ENCODE results near the gene ATP13A3. TPM values are rescaled to one million over a fixed set of nuclear protein-coding genes. Genes with fewer than 3 reads are reported as not detected.

The ATP13A3 gene
- polyA plus RNA-seq, 5 donors: 33.4 to 74.2 (median 56.4) TPM

DNA sequence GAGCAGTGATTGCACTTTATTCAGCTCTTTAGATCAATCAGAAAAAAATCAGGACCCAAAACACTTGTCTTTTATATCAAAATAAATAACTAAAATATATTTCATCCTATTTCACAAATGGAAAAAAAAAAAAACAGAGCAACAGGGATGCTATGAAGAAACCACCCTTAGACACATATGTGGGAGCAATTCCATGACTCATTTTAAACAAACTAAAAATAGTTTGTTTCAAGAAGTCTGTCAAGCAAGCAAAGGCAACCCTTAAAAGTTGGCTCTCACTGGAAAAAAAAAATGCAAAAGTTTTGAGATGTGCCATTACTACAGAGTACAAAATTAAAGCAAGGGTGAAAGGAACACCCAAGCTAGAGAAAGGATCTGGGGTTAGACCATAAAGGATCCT, 5.7 kb downstream of the ATP13A3 start:
- no peak for DNase-seq

DNA sequence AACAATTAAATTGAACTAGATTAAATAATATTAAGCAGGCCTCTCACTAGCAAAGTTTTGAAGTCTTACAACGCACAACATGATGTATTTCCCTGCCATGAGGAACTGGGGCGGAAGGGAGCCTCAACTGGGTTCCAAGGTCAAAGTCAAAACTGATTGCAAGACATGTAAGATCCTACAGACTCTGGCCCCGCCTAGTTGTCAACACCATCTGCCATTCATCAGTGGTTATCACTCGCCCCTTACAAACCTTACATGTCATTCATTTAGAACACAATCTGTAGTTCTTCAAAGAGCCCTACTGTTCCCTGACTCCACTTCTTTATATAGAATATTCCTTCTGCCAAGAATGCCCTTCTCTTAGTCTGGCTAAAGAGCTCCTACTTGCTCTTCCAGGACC, 10.0 kb downstream of the ATP13A3 start:
- no peak for DNase-seq

DNA sequence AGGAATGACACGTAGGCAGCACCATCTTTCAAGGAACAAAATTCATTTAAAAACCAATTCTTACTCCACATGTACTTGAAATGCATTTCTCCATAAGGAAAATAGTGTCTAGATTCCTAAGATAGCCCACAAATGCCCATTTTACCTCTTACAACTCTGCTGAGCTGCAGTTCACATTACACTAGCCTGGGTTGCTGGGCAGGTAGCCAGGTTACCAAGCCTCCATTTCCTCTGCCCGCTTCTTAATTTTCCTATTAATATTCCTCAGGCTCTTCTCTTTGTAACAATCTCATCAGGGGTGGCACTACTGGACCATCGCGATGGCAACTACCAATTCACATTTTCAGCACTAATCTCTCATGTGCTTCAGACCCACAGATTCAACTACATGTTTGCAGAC, 10.8 kb downstream of the ATP13A3 start:
- no peak for DNase-seq

DNA sequence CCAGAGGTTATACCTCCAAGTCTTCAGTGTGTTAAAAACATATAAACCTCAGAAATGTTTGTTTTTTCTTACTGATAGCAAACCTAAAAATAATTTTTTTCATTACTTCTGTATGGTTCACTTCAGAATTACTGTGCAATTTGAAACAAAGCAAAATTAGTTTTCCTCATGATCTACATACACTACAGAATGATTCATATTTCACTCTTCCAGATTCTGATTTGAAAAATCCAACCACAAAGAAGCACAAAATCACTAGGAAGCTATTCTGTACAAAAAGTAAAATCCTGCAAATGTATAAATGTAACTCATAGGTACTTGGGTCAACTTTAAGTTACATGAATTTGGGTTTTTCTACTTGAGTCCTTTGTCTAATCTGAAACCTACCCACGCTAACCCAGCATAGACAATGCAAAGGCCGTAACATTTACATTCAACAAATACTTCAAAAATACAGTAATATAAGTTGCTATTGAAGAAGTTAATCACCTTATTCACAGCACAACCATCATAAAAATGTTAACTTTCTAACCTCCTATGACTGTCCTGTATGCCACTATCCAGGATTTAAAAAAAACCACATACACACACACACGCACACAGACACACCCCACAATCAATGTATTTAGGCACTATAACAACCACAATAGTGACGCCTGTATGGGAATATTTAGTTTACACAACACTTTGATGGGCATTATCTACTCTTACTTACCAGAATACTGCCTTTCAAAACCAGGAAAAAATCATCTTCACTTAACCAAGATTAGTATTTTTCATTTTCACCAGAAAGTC, 11.5 kb downstream of the ATP13A3 start:
- no peak for DNase-seq

DNA sequence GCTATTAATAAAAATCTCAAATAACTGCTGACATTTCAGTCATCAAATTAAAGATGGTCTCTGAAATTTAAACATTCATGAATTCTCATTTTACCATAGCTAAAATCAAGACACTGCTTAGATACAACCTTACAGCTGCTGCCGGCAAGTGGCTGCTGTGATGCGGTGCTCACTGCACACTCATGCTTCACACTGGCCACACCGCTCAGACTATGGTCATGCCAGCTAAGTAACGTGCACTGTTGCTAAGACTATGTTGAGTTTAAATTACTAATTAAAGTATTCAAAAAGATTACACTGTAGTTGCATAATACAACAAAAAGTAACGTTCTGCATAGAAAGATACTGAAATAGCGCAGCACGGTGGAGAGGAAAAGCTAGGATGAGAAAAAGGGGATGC, 12.1 kb downstream of the ATP13A3 start:
- DNase-seq: no peak

DNA sequence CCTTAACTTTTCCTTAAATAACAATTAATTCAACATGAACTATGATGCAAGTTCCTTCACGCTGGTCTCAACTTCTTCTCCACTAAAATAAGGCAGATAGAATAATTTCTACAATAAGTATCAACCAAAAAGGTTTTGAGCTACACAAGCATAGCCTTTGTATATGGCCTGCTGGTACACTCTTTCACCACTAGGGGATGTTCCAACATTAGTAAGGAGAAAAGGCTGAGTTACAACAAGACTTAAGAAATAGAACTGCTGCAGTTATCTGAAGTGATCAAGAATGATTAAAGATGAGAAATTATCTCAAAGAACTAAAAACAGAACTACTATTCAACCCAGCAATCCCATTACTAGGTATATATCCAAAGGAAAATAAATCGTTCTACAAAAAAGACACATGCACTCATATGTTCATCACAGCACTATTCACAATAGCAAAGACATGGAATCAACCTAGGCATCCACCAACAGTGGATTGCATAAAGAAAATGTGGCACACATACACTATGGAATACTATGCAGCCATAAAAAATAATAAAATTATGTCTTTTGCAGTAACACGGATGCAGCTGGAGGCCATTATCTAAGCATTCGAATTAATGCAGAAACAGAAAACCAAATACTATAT, 14.4 kb downstream of the ATP13A3 start:
- peak; percentile 20 to 23 for DNase-seq

DNA sequence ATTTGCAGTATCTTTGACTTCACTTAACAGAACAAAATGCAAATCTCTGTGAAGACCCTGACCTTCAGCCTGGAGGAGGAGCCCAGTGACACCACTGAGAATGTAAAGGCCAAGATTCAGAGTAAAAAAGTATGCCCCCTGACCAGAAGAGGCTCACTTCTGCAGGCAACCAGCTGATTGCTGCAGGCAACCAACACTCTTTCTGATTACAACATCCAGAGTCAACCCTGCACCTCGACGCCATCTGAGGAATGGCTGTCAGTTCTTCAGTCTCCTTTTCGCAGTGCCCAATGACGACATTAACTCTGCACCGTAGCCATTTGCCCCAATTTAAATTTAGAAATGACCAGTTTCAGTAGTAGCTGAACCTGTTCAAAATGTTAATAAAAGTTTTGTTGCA, 14.9 kb downstream of the ATP13A3 start:
- no peak for DNase-seq

DNA sequence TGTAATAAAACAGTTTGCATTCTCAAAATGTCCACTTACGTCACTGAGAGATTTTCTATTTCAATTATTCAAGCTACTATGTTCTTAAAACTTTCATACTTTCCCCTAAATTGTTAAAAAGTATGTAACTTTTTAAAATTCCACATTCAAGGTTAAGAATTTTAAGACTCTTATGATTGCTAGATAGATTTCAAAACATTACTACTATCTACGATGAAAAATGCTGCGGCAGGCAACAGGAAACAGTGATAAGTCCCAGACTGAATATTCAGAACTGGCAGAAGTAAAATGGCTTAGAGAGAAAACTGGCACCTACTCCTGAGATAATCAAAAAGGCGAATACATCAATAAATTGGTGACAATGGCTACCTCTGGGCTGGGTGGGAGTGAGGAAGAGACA, 16.2 kb downstream of the ATP13A3 start:
- DNase-seq: no peak

DNA sequence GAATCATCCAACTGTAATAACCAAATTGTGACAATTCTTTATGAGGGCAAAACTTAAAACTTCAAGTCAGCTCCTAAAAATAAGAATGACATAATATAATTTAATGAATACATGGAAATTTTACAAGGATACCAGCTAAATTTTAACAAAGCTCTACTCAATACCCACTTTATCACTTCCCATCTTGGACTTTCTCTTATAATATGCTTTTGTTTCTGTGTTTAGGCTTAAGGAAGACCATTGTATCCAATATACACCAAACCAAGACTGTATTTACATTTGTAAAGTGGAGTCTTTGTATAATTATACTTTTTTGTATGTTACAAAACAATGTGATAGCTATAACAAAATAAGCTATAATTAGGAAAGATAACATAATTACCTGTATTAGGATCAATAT, 16.8 kb downstream of the ATP13A3 start:
- no peak for DNase-seq

DNA sequence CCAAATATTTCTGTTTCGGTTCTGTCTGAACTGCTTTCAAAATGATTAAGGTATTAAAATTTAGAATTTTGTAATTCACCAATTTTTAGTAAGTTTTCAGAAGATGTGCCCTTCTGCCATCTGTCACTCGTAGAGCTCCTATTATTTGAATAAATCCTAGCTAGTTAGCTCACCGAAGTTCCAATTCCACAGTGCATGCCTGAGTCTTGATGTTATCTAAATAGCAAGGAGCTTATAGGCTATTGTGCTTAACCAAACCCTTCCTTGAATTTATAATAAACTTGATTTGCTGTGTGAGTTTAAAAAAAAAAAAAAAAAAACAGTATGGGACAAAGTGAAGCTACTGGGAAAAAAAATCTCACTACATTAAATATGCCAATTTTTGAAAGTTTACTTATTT, 18.7 kb downstream of the ATP13A3 start:
- DNase-seq: no peak

DNA sequence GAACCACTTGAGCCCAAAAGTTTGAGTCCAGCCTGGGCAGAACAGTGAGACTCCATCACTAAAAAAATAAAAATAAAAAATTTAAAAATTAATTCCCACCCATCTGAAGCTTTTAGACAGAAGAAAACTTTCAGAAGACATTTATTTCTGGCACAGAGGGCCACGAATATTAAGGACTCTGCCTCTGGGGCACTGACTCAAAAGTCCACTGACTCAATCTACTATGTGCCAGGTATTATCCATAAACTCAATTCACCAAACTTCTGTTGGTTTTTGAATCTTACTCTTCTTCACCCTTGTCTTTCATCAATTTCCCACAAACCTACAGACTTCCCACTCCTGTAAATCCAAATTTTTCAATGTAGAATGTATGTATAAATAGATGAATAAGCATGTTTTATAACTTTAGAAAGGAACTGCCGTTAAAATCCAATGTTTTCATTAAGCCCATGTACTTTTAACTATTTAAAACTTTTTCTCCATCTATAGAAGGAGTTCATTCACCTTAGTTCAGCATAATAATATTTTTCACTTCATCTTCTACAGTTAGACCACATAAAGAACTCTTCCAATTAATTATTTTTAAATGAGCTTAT, 19.9 kb downstream of the ATP13A3 start:
- no peak for DNase-seq

DNA sequence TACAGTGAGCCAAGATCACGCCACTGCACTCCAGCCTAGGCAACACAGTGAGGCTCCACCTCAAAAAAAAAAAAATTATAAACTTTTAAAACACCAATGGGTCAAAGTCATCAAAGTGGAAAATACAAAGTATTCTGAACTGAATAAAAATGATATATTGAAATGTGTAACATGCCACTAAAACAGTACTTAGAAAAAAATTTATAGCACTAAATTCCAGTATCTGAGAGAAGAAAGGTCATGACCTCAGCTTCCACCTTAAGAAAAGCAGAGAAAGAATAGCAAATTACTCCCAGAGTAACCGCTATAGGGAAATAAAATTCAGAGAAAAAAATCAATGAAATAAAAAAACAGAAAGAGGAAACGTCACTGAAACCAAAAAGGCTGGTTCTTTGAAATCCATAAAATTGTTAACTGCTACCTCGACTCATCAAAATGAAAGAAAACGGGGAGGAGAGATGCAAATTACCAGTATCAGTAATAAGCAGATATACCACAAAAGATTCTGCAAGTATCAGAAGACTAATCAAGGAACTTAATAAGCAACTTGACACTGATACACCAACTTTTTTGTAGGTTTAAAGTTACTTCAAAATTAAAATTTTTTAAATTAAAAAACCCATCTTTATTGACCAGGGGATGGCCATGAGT, 20.8 kb downstream of the ATP13A3 start:
- DNase-seq: no peak

DNA sequence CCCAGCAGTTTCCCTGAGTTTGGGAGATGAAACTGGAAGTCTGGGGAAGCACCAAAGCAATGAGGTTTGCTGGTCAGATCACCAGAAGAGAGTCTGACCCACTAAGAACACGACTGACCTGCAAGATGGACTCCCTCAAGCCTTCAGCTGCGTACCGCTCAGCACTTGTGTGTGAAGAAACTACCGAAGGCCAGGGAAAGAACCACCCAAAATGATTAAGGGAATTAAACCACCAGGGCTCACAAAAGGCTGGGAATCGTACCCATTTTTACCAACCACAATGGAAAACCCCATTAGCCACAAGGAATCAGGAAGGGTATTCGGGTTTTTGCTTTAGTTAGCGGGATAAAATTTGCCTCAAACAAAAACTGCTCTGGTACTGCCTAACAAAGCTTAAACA, 21.6 kb downstream of the ATP13A3 start:
- DNase-seq: no peak

DNA sequence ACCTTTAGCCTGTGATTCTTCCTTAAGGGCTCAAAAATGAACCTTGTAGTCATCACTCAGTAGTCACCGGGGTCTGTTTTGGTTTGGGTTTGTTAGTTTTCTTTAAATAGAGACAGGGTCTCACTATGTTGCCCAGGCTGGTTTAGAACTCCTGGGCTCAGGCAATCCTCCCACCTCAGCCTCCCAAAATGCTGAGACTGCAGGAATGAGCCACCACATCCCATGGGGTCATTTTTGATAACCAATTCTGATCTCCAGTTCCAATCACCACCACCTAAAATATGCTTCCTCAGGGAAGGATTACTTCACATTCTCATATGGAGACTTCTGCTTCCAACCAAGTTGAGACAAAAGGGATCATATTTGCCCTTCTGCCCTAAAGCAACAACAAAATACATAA, 22.1 kb downstream of the ATP13A3 start:
- no peak for DNase-seq

DNA sequence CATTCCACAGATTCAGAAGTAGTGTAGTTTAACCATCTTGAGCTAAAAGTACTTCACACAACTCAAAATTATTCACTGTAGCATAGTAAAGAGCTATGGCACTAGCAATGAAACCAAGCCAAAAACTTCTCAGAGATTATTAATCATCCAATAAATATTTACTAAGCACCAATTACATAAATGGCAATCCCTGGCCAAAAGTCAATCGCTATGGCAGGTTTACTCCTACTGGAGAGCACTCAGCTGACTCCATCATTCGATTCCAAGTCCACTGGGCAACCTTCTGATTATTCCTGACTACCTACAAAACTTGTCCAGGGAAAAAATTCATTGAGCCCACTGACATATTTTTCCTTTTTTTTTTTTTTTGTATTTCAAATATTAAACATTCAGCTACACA, 23.9 kb downstream of the ATP13A3 start:
- no peak for DNase-seq

DNA sequence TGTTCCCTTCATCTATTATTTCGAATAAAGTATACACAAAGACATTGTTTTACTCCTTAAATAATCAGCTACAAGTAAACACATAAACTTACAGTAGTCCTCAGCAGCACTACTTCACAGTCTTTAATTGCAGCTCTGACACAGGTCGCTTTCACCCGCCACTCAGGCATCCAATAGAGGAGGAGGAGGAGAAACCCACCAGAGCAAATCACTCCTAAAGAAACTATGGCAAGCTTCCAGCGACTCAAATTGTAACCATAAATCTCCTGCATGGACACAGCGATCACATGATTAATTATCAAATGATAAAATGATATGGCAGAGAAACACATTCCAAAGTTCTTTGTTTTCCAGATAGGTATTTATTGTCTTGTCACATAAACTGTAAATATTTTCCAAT, 26.2 kb downstream of the ATP13A3 start:
- no peak for DNase-seq

DNA sequence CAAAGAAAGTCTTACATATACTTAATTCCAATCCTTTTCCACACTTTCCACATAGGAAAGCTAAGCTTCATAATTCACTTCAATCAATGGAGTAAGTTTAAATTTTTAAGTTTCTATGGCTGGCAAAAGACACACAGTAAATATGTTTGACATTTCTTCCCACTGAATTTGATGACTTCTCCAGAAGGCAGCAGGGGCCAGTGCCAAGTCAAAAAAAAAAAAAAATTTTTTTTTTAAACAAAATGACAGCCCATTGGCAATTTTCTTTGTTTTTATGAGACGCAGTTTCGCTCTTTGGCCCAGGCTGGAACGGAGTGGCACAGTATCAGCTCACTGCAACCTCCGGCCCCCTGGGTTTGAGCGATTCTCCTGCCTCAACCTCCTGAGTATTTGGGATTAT, 28.7 kb downstream of the ATP13A3 start:
- peak in 1 of 2 donors; percentile 21 for DNase-seq

DNA sequence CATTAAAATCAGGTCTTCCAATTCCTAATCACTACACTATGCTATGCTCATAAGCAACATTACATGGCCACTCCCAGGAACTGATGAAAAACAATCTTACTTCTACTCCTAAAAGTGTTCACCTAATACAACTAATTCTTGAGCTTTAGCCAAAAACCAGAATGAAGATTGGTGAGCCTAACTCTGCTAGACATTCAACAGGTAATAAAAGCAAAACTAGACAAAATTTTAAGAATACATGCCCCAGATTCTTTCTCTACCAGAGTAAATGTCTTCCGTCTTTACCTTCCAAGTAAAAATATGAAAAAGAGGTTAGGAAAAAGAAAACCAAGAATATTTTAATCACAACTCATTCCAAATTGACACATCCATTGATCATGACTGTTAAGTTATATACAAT, 31.3 kb downstream of the ATP13A3 start:
- DNase-seq: no peak

DNA sequence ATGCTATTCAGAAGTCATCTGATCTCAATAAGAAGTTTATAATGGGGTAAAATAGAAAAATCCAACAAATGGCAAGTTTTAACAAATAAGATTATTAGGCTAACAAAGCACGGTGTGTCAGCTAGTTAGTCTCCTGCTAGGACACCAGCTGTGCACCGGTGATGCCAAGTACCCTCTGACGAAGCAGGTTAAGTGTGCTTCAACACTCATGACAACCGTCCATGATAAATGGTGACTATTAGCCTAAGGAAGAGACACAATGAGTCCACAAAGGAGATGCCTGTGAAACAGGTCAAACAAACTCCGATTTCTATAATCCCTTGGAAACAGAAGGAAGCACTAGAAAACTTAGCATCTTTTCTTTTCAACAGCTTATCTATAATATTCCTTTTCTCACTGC, 36.5 kb downstream of the ATP13A3 start:
- no peak for DNase-seq

DNA sequence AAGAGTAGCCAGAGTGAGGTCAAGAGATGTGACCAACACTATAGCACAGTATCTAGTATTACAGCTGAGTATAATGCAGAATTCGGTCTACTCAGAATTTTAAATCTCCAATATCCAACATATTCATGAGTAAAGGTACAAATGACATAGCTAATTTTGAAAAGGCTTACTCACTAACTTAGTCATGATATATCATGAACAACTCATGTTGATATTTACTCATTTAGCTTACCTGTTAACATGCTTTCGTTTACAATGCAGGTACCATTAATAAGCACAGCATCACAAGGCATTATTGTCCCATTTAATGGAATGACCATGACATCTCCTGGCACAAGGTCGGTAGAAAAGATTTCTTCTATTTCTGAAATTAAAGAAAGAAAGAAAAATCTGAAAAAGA, 36.9 kb downstream of the ATP13A3 start:
- no peak for DNase-seq

DNA sequence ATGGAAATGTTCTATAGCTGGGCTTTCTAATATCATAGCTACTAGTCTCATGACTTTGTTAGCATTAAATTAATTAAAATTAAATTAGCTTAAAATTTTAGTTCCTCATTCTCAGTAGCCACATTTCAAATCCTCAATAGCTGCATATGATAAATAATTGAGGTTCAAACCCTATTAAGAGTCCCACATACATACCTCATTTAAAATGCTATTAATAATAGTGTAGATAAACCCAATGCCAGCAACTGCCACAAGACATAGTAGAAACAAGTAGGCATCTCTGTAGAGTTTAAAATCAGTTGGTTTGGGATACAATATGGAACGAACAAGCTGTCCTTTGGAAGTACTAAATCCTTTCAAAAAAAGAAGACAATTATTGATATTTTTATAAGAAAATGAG, 39.1 kb downstream of the ATP13A3 start:
- no peak for DNase-seq

DNA sequence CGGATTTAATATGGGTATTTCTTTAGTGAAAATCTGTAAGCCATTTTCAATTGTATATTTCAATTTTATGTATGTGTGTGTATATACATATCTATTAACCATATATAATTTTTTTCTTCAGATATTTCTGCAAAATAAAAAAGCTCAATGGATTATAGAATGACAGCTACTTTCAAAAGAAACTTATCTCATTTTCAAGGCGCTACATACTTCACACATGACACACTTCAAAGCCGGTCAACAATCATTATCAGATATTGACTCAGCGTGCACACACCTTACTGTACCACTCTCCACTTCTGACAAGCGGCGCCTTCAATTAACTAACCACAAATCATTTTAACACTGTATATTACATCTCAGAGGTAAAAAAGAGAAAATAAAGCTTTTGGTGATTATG, 39.6 kb downstream of the ATP13A3 start:
- no peak for DNase-seq

DNA sequence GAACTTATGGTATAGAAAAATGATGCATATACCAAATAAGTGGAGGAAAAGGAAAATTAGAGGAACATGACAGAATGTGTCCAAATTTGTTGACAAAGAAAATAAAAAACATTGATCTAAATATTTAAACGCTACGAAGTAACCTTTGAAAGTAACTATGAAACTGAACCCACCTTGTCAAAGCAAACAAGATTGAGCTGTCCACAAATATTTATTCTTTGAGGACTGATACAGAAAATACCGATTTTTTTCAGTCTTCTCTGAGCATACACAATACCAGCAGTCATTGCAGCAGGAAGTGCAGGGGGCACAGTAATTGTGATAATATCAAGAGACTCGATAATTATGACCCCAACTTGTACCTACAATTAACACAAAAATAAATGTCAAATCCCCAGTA, 40.0 kb downstream of the ATP13A3 start:
- no peak for DNase-seq
